ENCODE results near the gene SPATA20. TPM values are rescaled to one million over a fixed set of nuclear protein-coding genes. Genes with fewer than 3 reads are reported as not detected.

Gene SPATA20
- total RNA-seq, 1 donor: 142 TPM

DNA sequence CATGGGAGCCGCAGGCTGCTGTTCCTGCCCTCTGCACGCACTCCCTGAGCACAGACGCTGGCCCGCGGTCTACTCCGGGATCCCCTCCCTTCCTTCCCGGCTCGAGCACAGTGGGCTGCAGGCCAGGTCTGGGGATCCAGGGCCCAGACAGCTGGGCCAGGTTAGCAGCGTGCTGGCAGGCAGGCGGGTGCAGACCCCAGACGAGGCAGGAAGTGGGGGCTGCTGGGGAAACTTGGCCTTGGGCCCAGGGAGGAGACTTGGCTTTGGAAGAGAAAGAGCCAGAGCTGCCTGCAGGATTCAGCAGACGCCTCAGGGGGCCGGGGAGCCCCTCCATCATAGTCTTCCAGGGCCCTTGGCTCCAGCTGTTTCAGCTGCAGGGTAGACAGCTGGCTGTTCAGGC is 57.5 kb downstream of the SPATA20 start:
- H3K79me2 ChIP-seq (ENCODE audit: insufficient read depth, low read length): no peaks in the 10 kb centered on the region
- TF ChIP-seq, protein P1, sequence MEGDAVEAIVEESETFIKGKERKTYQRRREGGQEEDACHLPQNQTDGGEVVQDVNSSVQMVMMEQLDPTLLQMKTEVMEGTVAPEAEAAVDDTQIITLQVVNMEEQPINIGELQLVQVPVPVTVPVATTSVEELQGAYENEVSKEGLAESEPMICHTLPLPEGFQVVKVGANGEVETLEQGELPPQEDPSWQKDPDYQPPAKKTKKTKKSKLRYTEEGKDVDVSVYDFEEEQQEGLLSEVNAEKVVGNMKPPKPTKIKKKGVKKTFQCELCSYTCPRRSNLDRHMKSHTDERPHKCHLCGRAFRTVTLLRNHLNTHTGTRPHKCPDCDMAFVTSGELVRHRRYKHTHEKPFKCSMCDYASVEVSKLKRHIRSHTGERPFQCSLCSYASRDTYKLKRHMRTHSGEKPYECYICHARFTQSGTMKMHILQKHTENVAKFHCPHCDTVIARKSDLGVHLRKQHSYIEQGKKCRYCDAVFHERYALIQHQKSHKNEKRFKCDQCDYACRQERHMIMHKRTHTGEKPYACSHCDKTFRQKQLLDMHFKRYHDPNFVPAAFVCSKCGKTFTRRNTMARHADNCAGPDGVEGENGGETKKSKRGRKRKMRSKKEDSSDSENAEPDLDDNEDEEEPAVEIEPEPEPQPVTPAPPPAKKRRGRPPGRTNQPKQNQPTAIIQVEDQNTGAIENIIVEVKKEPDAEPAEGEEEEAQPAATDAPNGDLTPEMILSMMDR (IDR thresholded peaks at IDR 0.05; ENCODE audit: extremely low read depth, low read depth, low read length): no peak
- H2AFZ ChIP-seq (ENCODE audit: low read length): no peak overlapping the region

DNA sequence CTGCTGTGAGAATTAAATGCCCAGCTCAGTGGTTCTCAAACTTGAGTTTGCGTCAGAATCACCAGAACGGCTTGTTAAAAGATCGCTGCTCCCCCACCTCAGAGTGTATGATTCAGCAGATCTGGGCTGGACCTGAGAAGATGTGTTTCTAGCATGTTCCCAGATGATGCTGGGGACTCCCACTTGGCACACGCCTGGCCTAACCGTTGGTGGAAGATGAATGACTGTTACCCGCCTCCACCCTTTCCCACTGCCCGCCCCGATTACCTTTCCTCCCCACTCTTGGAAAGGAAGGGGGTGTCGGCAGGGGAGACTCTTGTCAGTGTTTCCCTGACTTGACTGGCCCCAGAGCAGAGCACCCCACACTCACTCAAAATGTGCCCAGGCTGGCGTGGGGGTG is 58.5 kb downstream of the SPATA20 start:
- Histone ChIP-seq H3K79me2 (ENCODE audit: insufficient read depth, low read length) (no peaks in the 10 kb centered on the region), H3K4me1 (ENCODE audit: insufficient read depth, low read length) (no peaks in the 10 kb centered on the region), H3K9me3 (ENCODE audit: low read depth, low read length) (no peaks in the 10 kb centered on the region), H3K36me3 (ENCODE audit: insufficient read depth, low read length) (no peaks in the 10 kb centered on the region), H3K27ac (ENCODE audit: low read depth, low read length) (no peak overlapping the region), H2AFZ (ENCODE audit: low read length) (no peak overlapping the region), H3K27me3 (ENCODE audit: insufficient read depth, low read length) (peaks cover 15% of the 10 kb centered on the region), H3K4me2 (ENCODE audit: insufficient read depth, low read length) (no peak overlapping the region), H4K20me1 (ENCODE audit: insufficient read depth, low read length) (no peaks in the 10 kb centered on the region), H3K4me3 (ENCODE audit: insufficient read depth, low read length) (no peak overlapping the region)
- TF ChIP-seq, protein P1 (IDR thresholded peaks at IDR 0.05; ENCODE audit: extremely low read depth, low read depth, low read length): no peak
- DNase-seq (ENCODE audit: insufficient read length, low spot score, missing footprints): no peak

More for the DNA sequence above, 57.5 kb downstream of the SPATA20 start:
- peaks cover 13% of the 10 kb centered on the region for H3K27me3 ChIP-seq (ENCODE audit: insufficient read depth, low read length)
- peak; percentile 95 for DNase-seq (ENCODE audit: insufficient read length, low spot score, missing footprints)
- no peaks in the 10 kb centered on the region for H3K4me1 ChIP-seq (ENCODE audit: insufficient read depth, low read length)
- no peaks in the 10 kb centered on the region for H3K36me3 ChIP-seq (ENCODE audit: insufficient read depth, low read length)
- peak overlapping the region; percentile 57 for H3K4me2 ChIP-seq (ENCODE audit: insufficient read depth, low read length)
- no peak overlapping the region for H3K27ac ChIP-seq (ENCODE audit: low read depth, low read length)
- H4K20me1 ChIP-seq (ENCODE audit: insufficient read depth, low read length): no peaks in the 10 kb centered on the region
- no peak overlapping the region for H3K4me3 ChIP-seq (ENCODE audit: insufficient read depth, low read length)
- H3K9me3 ChIP-seq (ENCODE audit: low read depth, low read length): no peaks in the 10 kb centered on the region

Other genes starting within 250 kb of the SPATA20 start
- gene XYLT2, start 201.0 kb upstream of the SPATA20 start, total RNA-seq: 40.5 and 46.6 TPM in 2 replicates
- 54.2 and 55.7 TPM in 2 replicates for gene MRPL27, start 174.0 kb upstream of the SPATA20 start, total RNA-seq
- 0.59 and 0.72 TPM in 2 replicates for gene EME1, start 173.9 kb upstream of the SPATA20 start, total RNA-seq
- 121 and 125 TPM in 2 replicates for gene LRRC59, start 149.7 kb upstream of the SPATA20 start, total RNA-seq
- 60.1 and 63.0 TPM in 2 replicates for gene ACSF2, start 121.0 kb upstream of the SPATA20 start, total RNA-seq
- gene CHAD, start 78.3 kb upstream of the SPATA20 start, total RNA-seq: not detected in 2 replicates
- gene RSAD1, start 68.3 kb upstream of the SPATA20 start, total RNA-seq: 23.9 and 26.5 TPM in 2 replicates
- 0.36 and 0.88 TPM in 2 replicates for gene MYCBPAP, start 38.7 kb upstream of the SPATA20 start, total RNA-seq
- gene EPN3, start 14.4 kb upstream of the SPATA20 start, total RNA-seq: not detected in 2 replicates
- gene CACNA1G, start 13.5 kb downstream of the SPATA20 start, total RNA-seq: under 0.01 TPM in 2 replicates
- 12.4 and 28.6 TPM in 2 replicates for gene ABCC3, start 87.7 kb downstream of the SPATA20 start, total RNA-seq
- 41.5 and 42.7 TPM in 2 replicates for gene ANKRD40, start 160.7 kb downstream of the SPATA20 start, total RNA-seq
- 25.6 and 34.7 TPM in 2 replicates for gene LUC7L3, start 172.4 kb downstream of the SPATA20 start, total RNA-seq
- gene ANKRD40CL, start 220.3 kb downstream of the SPATA20 start, total RNA-seq: 0.36 TPM in 1 of 2 replicates, not detected in the other